ENCODE measurements around the gene AHCYL2.

The AHCYL2 gene

GRCh38 chr7:129308047-129308446 is 83.2 kb downstream of the AHCYL2 start:
- H3K4me1 ChIP-seq (ENCODE audit: insufficient read depth, low read length, severe bottlenecking) = no peaks in the 10 kb centered on the region
- H3K9ac ChIP-seq (ENCODE audit: low read length) = no peak overlapping the region
- no peaks in the 10 kb centered on the region for H3K27me3 ChIP-seq (ENCODE audit: insufficient read depth, low read length)
- no peak overlapping the region for H3K4me2 ChIP-seq (ENCODE audit: low read length)
- H3K27ac ChIP-seq (ENCODE audit: low read depth, low read length, poor library complexity, severe bottlenecking) = no peak overlapping the region
- no peaks in the 10 kb centered on the region for H4K20me1 ChIP-seq (ENCODE audit: insufficient read depth, low read length)
- TF ChIP-seq CTCF (IDR thresholded peaks at IDR 0.05; ENCODE audit: low read length) = no peak
- TF ChIP-seq EZH2 (IDR thresholded peaks at IDR 0.05; ENCODE audit: borderline replicate concordance, low read length) = no peak
- H3K9me2 ChIP-seq (ENCODE audit: low read depth, low read length) = no peaks in the 10 kb centered on the region
- H3K4me3 ChIP-seq (ENCODE audit: low read depth, low read length, poor library complexity, severe bottlenecking) = no peak overlapping the region
- no peaks in the 10 kb centered on the region for H3K36me3 ChIP-seq (ENCODE audit: insufficient read depth, low read length)
- H2AFZ ChIP-seq (ENCODE audit: low read length) = no peak overlapping the region
- H3K79me2 ChIP-seq (ENCODE audit: insufficient read depth, low read length) = no peaks in the 10 kb centered on the region
- no peaks in the 10 kb centered on the region for H3K9me3 ChIP-seq (ENCODE audit: low read length)
- H3F3A ChIP-seq (ENCODE audit: insufficient read depth, low read length) = no peaks in the 10 kb centered on the region

- Histone ChIP-seq H3K4me3 (ENCODE audit: low read depth, low read length, poor library complexity, severe bottlenecking) (no peak overlapping the region), H3F3A (ENCODE audit: insufficient read depth, low read length) (no peaks in the 10 kb centered on the region), H2AFZ (ENCODE audit: low read length) (no peak overlapping the region), H3K4me2 (ENCODE audit: low read length) (no peak overlapping the region), H3K27ac (ENCODE audit: low read depth, low read length, poor library complexity, severe bottlenecking) (no peak overlapping the region), H3K9me2 (ENCODE audit: low read depth, low read length) (no peaks in the 10 kb centered on the region), H3K79me2 (ENCODE audit: insufficient read depth, low read length) (no peaks in the 10 kb centered on the region), H3K4me1 (ENCODE audit: insufficient read depth, low read length, severe bottlenecking) (no peaks in the 10 kb centered on the region), H3K36me3 (ENCODE audit: insufficient read depth, low read length) (no peaks in the 10 kb centered on the region), H3K27me3 (ENCODE audit: insufficient read depth, low read length) (no peaks in the 10 kb centered on the region), H3K9me3 (ENCODE audit: low read length) (no peaks in the 10 kb centered on the region), H3K9ac (ENCODE audit: low read length) (no peak overlapping the region), H4K20me1 (ENCODE audit: insufficient read depth, low read length) (no peaks in the 10 kb centered on the region)
- TF ChIP-seq CTCF (IDR thresholded peaks at IDR 0.05; ENCODE audit: low read length) (no peak), EZH2 (IDR thresholded peaks at IDR 0.05; ENCODE audit: borderline replicate concordance, low read length) (no peak)
These were observed 86.6 kb downstream of the AHCYL2 start for GRCh38 chr7:129311429-129311828.

- Histone ChIP-seq H3K9me2 (ENCODE audit: low read depth, low read length) (no peaks in the 10 kb centered on the region), H3F3A (ENCODE audit: insufficient read depth, low read length) (no peaks in the 10 kb centered on the region), H3K9me3 (ENCODE audit: low read length) (no peaks in the 10 kb centered on the region), H3K4me3 (ENCODE audit: low read depth, low read length, poor library complexity, severe bottlenecking) (no peak overlapping the region), H3K4me2 (ENCODE audit: low read length) (no peak overlapping the region), H2AFZ (ENCODE audit: low read length) (no peak overlapping the region), H3K27ac (ENCODE audit: low read depth, low read length, poor library complexity, severe bottlenecking) (no peak overlapping the region), H3K79me2 (ENCODE audit: insufficient read depth, low read length) (no peaks in the 10 kb centered on the region), H3K36me3 (ENCODE audit: insufficient read depth, low read length) (no peaks in the 10 kb centered on the region), H4K20me1 (ENCODE audit: insufficient read depth, low read length) (no peaks in the 10 kb centered on the region), H3K4me1 (ENCODE audit: insufficient read depth, low read length, severe bottlenecking) (no peaks in the 10 kb centered on the region), H3K9ac (ENCODE audit: low read length) (no peak overlapping the region), H3K27me3 (ENCODE audit: insufficient read depth, low read length) (no peaks in the 10 kb centered on the region)
- no peak for TF ChIP-seq CTCF (IDR thresholded peaks at IDR 0.05; ENCODE audit: low read length)
- TF ChIP-seq EZH2 (IDR thresholded peaks at IDR 0.05; ENCODE audit: borderline replicate concordance, low read length) = no peak
These were observed 88.5 kb downstream of the AHCYL2 start for GRCh38 chr7:129313282-129313681.

All from OCI-LY1 (cell line).